HAP-1 (cell line): ENCODE data around the gene THRB.
A peak's percentile ranks its signal among the peaks of the same experiment; 100 is the strongest.

Experiments
- DNase-seq, 2 experiments: peaks; one replicate each; pipeline ENCODE4 v3.0.0-alpha.2; 2016 to 2020; ENCODE audit warnings: low spot score in 2 of 2
- H3K27me3 ChIP-seq: fragments of 250-450 bp; sonication (Bioruptor Pico); 2 replicates; pipeline ENCODE4 v1.5.1; 2020; ENCODE audit warnings: low read depth, mild to moderate bottlenecking, moderate library complexity
- H3K36me3 ChIP-seq: fragments of 250-450 bp; sonication (Bioruptor Pico); replicated peaks from 2 replicates; pipeline ENCODE4 v1.5.1; 2020; ENCODE audit warnings: mild to moderate bottlenecking
- H3K4me1 ChIP-seq: fragments of 250-450 bp; sonication (Bioruptor Pico); 2 replicates; pipeline ENCODE4 v1.5.1; 2020; ENCODE audit warnings: mild to moderate bottlenecking
- H3K4me3 ChIP-seq: fragments of 250-450 bp; sonication (Bioruptor Pico); 2 replicates; pipeline ENCODE4 v1.5.1; 2020; ENCODE audit warnings: mild to moderate bottlenecking, moderate library complexity
- H3K9me3 ChIP-seq: fragments of 250-450 bp; sonication (Bioruptor Pico); 2 replicates; pipeline ENCODE4 v1.5.1; 2020; ENCODE audit warnings: mild to moderate bottlenecking, moderate library complexity
- in situ Hi-C: fragments of 300-500 bp; cut with MboI; formaldehyde crosslinking; loops from 3 replicates; pipeline ENCODE4 v1.14.3; 2020; ENCODE audit warnings: low sequenced_read_pairs, inconsistent platforms, mixed read lengths

The THRB gene

DNA sequence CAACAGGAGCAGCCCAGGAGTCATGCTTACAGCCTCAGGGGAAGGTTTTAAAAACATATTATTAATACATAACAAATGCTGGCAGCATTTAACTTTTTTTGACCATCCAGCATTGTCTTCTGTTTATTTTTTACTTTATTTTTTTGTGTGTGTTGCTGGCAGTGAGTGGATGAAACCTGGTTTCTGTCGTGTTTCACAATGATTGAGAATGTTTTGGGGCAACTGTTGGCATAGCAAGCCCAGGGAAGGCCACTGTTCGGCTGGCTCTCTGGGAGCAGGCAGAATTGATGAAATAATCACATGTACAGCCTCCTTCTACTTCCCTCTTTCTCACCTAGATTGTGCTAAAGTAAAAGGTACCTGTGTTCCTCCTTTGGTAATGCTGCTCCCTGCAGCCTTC, 359.4 kb downstream of the THRB start:
- Histone ChIP-seq H3K4me1 (no peaks in the 10 kb centered on the region), H3K9me3 (no peaks in the 10 kb centered on the region), H3K36me3 (no peaks in the 10 kb centered on the region), H3K27me3 (no peaks in the 10 kb centered on the region), H3K4me3 (no peak overlapping the region)
- in situ Hi-C loops: no loop called here
- no peak for DNase-seq

GRCh38 chr3:24133942-24134341, 360.7 kb downstream of the THRB start:
- DNase-seq: no peak
- no peaks in the 10 kb centered on the region for H3K9me3 ChIP-seq
- H3K36me3 ChIP-seq: no peaks in the 10 kb centered on the region

DNA sequence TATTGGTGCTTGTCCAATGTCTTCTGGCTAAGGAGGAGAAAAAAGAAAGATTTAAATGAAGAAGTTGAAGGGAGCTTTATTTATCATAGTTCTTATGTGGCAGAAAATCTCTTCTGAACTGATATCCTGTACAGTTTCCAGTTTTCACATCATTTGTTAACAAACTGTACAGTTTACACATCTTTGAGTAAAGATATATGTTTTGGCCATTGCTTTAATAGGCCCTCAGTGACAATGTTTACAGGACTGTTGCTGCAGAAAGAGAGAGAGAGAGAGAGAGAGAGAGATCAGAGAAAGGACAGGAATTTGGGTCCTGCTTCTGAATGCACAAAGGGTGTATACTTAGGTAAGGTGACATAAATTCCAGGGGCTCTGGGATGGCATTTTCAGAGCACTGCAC, 361.2 kb downstream of the THRB start:
- Histone ChIP-seq H3K36me3 (no peaks in the 10 kb centered on the region), H3K4me3 (no peak overlapping the region), H3K9me3 (no peaks in the 10 kb centered on the region), H3K4me1 (no peaks in the 10 kb centered on the region), H3K27me3 (no peaks in the 10 kb centered on the region)
- no peak for DNase-seq
- in situ Hi-C loops: no loop called here

More at GRCh38 chr3:24133942-24134341, 360.7 kb downstream of the THRB start:
- no peaks in the 10 kb centered on the region for H3K27me3 ChIP-seq
- H3K4me1 ChIP-seq: no peaks in the 10 kb centered on the region
- in situ Hi-C loops: no loop called here
- no peak overlapping the region for H3K4me3 ChIP-seq

DNA sequence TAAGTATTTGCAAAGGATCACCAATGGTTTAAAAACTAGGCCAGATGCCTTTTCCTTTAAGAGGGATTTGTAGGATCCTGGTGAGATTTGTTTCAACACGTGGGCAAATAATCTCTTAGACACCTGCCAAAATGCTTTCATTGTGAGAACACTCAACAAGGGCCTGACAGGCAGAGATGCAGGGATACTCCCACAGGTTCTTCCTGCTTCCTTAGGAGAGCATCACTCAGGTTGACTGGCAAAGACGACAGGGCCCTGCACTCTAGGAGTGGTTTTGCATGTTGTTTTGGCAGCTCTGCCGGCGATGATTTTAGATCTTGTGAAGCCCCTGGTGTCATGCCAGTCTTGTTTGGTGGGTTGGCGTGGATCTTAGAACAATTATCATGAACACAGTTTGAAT, 365.1 kb downstream of the THRB start:
- Histone ChIP-seq H3K27me3 (no peaks in the 10 kb centered on the region), H3K4me3 (no peak overlapping the region), H3K9me3 (no peaks in the 10 kb centered on the region), H3K4me1 (no peaks in the 10 kb centered on the region), H3K36me3 (no peaks in the 10 kb centered on the region)
- in situ Hi-C loops: no loop called here
- DNase-seq: no peak

DNA sequence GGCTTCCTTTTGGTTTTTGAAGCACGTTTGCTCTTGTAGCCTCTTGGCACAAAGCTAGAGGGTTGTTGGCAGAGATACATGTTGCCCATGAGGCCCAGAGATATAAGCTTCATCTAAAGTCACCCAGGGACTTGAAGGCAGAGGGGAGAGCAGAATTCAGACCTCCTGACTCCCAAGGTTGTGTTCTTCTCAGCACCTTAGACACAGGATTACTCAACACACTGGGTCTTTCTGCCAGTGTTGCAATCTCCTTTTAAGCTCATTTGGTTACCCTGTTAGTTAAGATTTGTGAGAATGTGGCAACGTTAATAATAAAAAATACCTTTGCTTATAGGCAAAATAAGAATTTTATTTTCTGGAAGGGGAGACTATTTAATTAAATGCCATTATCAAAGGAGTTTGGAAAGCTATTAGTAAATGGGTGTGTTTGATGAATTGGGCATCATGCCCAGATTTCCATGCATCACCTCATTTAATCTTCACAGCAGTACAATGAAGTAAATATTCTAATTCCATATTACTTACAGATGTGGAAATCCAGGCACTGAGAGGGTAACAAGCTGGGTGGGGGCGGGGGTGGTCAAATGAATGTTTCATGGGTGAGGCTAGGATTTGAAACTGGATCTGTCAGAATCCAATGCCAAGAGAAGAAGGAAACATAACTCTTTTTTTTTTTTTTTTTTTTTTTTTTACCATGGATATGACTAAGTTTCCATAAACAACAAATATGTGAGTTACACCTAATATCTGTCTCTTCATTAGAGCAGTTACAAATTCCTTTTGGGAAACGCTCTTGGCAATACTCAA, 366.2 kb downstream of the THRB start:
- no peaks in the 10 kb centered on the region for H3K4me1 ChIP-seq
- in situ Hi-C loops: no loop called here
- DNase-seq: no peak

DNA sequence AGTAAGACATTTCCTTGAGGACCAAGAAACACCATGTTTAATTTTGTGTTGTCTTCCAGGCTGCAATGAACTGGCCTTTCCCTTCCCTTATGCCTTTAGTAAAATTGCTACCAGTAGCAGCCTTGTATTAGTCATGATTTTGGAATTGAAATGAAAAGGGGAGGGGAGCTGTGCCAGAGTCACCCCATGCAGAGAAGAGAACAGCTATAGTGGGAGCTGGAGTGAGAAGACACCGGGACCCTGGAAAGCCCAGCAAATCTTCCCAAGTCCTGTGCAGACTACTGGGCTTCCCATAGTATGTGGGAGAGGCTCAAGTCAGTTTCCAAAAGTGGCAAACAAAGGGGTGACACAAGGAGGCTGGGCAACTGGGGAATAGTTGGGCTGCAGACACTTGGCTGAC, 371.1 kb downstream of the THRB start:
- in situ Hi-C loops: no loop called here
- Histone ChIP-seq H3K27me3 (no peaks in the 10 kb centered on the region), H3K36me3 (no peaks in the 10 kb centered on the region; the same call in 1 of the 2 replicates), H3K4me3 (no peak overlapping the region), H3K4me1 (peaks cover 4% of the 10 kb centered on the region), H3K9me3 (no peaks in the 10 kb centered on the region)
- DNase-seq: no peak

More for the DNA sequence above, 366.2 kb downstream of the THRB start:
- no peaks in the 10 kb centered on the region for H3K27me3 ChIP-seq
- no peak overlapping the region for H3K4me3 ChIP-seq
- no peaks in the 10 kb centered on the region for H3K9me3 ChIP-seq
- no peaks in the 10 kb centered on the region for H3K36me3 ChIP-seq

DNA sequence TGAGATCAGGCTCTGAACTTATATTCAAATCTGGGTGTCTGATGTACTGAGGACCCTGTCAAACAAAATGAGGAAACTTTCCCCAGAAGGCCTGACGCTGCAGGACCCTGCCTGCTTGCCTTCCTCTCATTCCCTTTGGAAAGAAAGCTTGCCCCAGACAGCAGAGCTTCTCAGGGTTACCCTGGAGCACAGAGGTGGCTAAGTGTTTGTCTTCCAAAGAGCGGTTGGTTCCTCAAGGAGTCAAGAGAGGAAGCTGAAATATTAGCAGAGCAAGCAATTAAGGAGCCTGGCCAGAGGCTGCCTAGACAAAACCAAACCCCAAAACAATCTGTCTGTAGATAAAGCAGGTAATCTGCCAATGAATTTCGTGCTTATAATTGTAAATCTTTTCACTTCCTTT, 374.2 kb downstream of the THRB start:
- H3K36me3 ChIP-seq: no peaks in the 10 kb centered on the region; the same call in 1 of the 2 replicates

GRCh38 chr3:24119321-24119751, 375.3 kb downstream of the THRB start:
- H3K4me1 ChIP-seq: peaks cover 14% of the 10 kb centered on the region
- H3K9me3 ChIP-seq: no peaks in the 10 kb centered on the region
- no peak overlapping the region for H3K4me3 ChIP-seq
- no peaks in the 10 kb centered on the region; the same call in 1 of the 2 replicates for H3K36me3 ChIP-seq
- in situ Hi-C loops: no loop called here
- DNase-seq: no peak
- H3K27me3 ChIP-seq: no peaks in the 10 kb centered on the region

More for the DNA sequence above, 374.2 kb downstream of the THRB start:
- no peak for DNase-seq
- Histone ChIP-seq H3K27me3 (no peaks in the 10 kb centered on the region), H3K4me1 (peaks cover 14% of the 10 kb centered on the region), H3K4me3 (no peak overlapping the region), H3K9me3 (no peaks in the 10 kb centered on the region)
- in situ Hi-C loops: no loop called here

DNA sequence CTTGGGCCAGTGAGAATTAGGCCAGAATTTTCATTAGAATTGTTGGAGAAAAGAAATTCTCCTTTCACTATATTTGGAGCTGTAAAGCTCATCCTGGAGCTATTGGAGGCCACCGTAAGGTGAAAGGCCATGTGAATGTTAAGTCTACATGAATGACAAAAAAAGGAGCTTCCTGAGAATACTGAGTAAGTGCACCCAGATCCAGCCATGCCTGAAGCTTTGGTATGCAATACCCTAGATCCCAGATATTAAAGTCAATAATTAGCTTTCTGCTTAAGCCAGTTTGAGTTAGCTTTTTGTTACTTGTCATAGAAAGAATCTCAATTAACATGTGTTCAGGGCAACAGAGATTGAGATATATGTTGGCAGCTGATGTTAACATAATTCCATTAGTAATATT, 377.1 kb downstream of the THRB start:
- Histone ChIP-seq H3K27me3 (no peaks in the 10 kb centered on the region), H3K9me3 (no peaks in the 10 kb centered on the region), H3K4me3 (no peak overlapping the region), H3K4me1 (peaks cover 14% of the 10 kb centered on the region), H3K36me3 (no peaks in the 10 kb centered on the region; the same call in 1 of the 2 replicates)
- in situ Hi-C loops: no loop called here
- no peak for DNase-seq

GRCh38 chr3:24111711-24112110, 382.9 kb downstream of the THRB start:
- H3K9me3 ChIP-seq: no peaks in the 10 kb centered on the region
- H3K36me3 ChIP-seq: no peaks in the 10 kb centered on the region
- in situ Hi-C loops: no loop called here
- no peaks in the 10 kb centered on the region for H3K4me1 ChIP-seq
- no peak for DNase-seq
- H3K27me3 ChIP-seq: no peaks in the 10 kb centered on the region
- no peak overlapping the region for H3K4me3 ChIP-seq

GRCh38 chr3:24110051-24110450, 384.6 kb downstream of the THRB start:
- Histone ChIP-seq H3K9me3 (no peaks in the 10 kb centered on the region), H3K4me3 (no peak overlapping the region), H3K36me3 (no peaks in the 10 kb centered on the region), H3K4me1 (no peaks in the 10 kb centered on the region), H3K27me3 (no peaks in the 10 kb centered on the region)
- DNase-seq: no peak
- in situ Hi-C loops: no loop called here

DNA sequence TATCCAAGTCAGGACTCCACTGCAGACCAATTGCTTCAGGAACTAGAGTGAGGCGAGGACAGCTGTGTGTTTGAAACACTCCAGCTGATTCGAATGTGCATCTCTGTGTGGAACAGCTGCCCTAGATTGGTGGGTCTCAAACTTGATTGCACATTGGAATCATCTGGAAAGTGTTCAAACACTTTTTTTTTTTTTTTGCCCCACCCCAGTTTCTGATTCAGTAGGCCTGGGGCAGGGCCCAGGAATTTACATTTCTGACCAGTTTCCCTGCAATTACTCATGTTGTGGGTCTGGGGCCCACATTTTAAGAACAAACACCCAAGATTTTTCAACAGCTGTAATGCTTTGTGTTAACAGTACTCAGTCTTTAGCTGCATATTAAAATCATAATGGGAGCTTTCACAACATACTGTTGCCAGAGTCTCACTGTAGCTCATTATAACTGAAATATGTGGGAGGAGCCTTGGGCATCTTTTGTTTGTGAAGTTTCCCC, 392.9 kb downstream of the THRB start:
- in situ Hi-C loops: no loop called here
- no peaks in the 10 kb centered on the region for H3K36me3 ChIP-seq
- DNase-seq: peak; percentile 21 to 31
- H3K27me3 ChIP-seq: no peaks in the 10 kb centered on the region
- no peak overlapping the region for H3K4me3 ChIP-seq
- peaks cover 13% of the 10 kb centered on the region for H3K4me1 ChIP-seq
- no peaks in the 10 kb centered on the region for H3K9me3 ChIP-seq

GRCh38 chr3:24100696-24101402, 393.8 kb downstream of the THRB start:
- no peaks in the 10 kb centered on the region for H3K27me3 ChIP-seq
- no peak for DNase-seq
- peaks cover 13% of the 10 kb centered on the region for H3K4me1 ChIP-seq
- no peaks in the 10 kb centered on the region for H3K9me3 ChIP-seq
- in situ Hi-C loops: no loop called here
- H3K4me3 ChIP-seq: no peak overlapping the region
- no peaks in the 10 kb centered on the region for H3K36me3 ChIP-seq

- Histone ChIP-seq H3K9me3 (no peaks in the 10 kb centered on the region), H3K4me3 (no peak overlapping the region), H3K27me3 (no peaks in the 10 kb centered on the region), H3K36me3 (no peaks in the 10 kb centered on the region), H3K4me1 (peaks cover 10% of the 10 kb centered on the region)
- DNase-seq: no peak
- in situ Hi-C loops: no loop called here
Observed at GRCh38 chr3:24096695-24097290, 397.9 kb downstream of the THRB start.
